GM12878 (cell line): ENCODE measurements around the gene TAC3. TPM values are rescaled to one million over a fixed set of nuclear protein-coding genes. Genes with fewer than 3 reads are reported as not detected.

ENCODE experiments used
- ATAC-seq: fragments of 200-7000 bp; cut with Tn5 transposase; 3 replicates; pipeline ENCODE4 v1.9.1; 2020; ENCODE audit warnings: mild to moderate bottlenecking, moderate library complexity
- BruUV-seq: library from RNA; stranded (reverse); fragments of 400-500 nt; replicated peaks from 2 replicates; lab custom pipeline; 2021; lab: Mats Ljungman, UMichigan
- CTCF ChIA-PET: fragments of 300-600 bp; sonication (Branson Sonifier 250); formaldehyde crosslinking; extraction: SDS; loops from one replicate; lab custom pipeline; 2021; ENCODE audit warnings: inconsistent platforms; lab: Yijun Ruan, JAX
- POLR2A ChIA-PET: fragments of 350-600 bp; formaldehyde crosslinking; extraction: SDS; loops from one replicate; lab custom pipeline; 2021; ENCODE audit warnings: inconsistent platforms; lab: Charles Lee
- RAD21 ChIA-PET: fragments of 300-600 bp; sonication (Branson Sonifier 250); formaldehyde crosslinking; loops from one replicate; lab custom pipeline; 2023; ENCODE audit warnings: antibody characterized with exemption; ENCODE audit not compliant: unreplicated experiment; lab: Charles Lee
- SMC1A ChIA-PET: fragments of 300-600 bp; sonication (Branson Sonifier 250); formaldehyde crosslinking; loops from one replicate; lab custom pipeline; 2023; ENCODE audit not compliant: unreplicated experiment, uncharacterized antibody; lab: Charles Lee
- DNase-seq: peaks from one replicate; pipeline ENCODE4 v3.0.0-alpha.2; 2011; ENCODE audit warnings: low read depth, low spot score
- FAIRE-seq: peaks from 3 replicates; lab custom pipeline; 2011; peaks lifted over from hg19 to GRCh38; lab: Jason Lieb, UNC
- H2AFZ ChIP-seq: 2 replicates; pipeline ENCODE4 v1.6.0; 2011; ENCODE audit warnings: low read depth, low read length, control low read depth; ENCODE audit not compliant: control insufficient read depth
- H3K27ac ChIP-seq: 2 replicates; pipeline ENCODE4 v1.5.1; 2011; ENCODE audit warnings: control low read depth; ENCODE audit not compliant: control insufficient read depth, insufficient read depth
- H3K27me3 ChIP-seq, 2 experiments: replicated peaks in 1 of 2; 2 replicates each; pipeline versions ENCODE4 v1.6.0 to v1.6.1; 2011; ENCODE audit warnings: low read length in 1 of 2; ENCODE audit not compliant: control insufficient read depth in 2 of 2, insufficient read depth in 2 of 2
- H3K36me3 ChIP-seq, 2 experiments: 2 replicates each; pipeline ENCODE4 v1.5.1; 2011; ENCODE audit warnings: low read length in 1 of 2; ENCODE audit not compliant: control insufficient read depth in 2 of 2, insufficient read depth in 2 of 2
- H3K4me1 ChIP-seq: 2 replicates; pipeline ENCODE4 v1.6.1; 2011; ENCODE audit warnings: mild to moderate bottlenecking, low read length, moderate library complexity, mixed read lengths; ENCODE audit not compliant: control insufficient read depth, insufficient read depth
- H3K4me2 ChIP-seq: 2 replicates; pipeline ENCODE4 v1.6.0; 2011; ENCODE audit warnings: control low read depth; ENCODE audit not compliant: control insufficient read depth, insufficient read depth
- H3K4me3 ChIP-seq: fragments of 200-600 bp; sonication (generic); 2 replicates; pipeline ENCODE4 v1.5.1; 2016
- H3K79me2 ChIP-seq: 2 replicates; pipeline ENCODE4 v1.6.0; 2011; ENCODE audit warnings: low read length; ENCODE audit not compliant: control insufficient read depth, insufficient read depth
- H3K9ac ChIP-seq: 2 replicates; pipeline ENCODE4 v1.8.0; 2011; ENCODE audit warnings: low read length, control low read depth, mixed read lengths; ENCODE audit not compliant: control insufficient read depth, insufficient read depth
- H3K9me3 ChIP-seq: replicated peaks from 3 replicates; pipeline ENCODE4 v1.5.1; 2011; ENCODE audit warnings: mild to moderate bottlenecking, low read length; ENCODE audit not compliant: control insufficient read depth, insufficient read depth
- H4K20me1 ChIP-seq: 2 replicates; pipeline ENCODE4 v1.6.0; 2011; ENCODE audit not compliant: control insufficient read depth, insufficient read depth
- ASH2L ChIP-seq: fragments of 300-600, 200-600 bp; sonication (generic); IDR thresholded peaks from 2 replicates; pipeline ENCODE4 v1.6.1; 2017; ENCODE audit warnings: low read depth, mild to moderate bottlenecking, borderline replicate concordance
- BCLAF1 ChIP-seq: fragments of 450-650 bp; IDR thresholded peaks from 2 replicates; pipeline ENCODE4 v1.6.1; 2017; ENCODE audit warnings: antibody characterized with exemption, mild to moderate bottlenecking, moderate library complexity
- BHLHE40 ChIP-seq, 2 experiments: fragments of 450-650 bp in 1 of 2; IDR thresholded peaks; 2 replicates each; pipeline ENCODE4 v1.6.1; 2011 to 2017; ENCODE audit warnings: low read depth in 2 of 2, borderline replicate concordance in 1 of 2, improper control_type of control experiment in 1 of 2, low read length in 1 of 2, mild to moderate bottlenecking in 1 of 2
- CBFB ChIP-seq: IDR thresholded peaks from 2 replicates; pipeline ENCODE4 v1.6.1; 2016; ENCODE audit warnings: antibody characterized with exemption, low read depth
- CHD1 ChIP-seq: IDR thresholded peaks from 2 replicates; pipeline ENCODE4 v1.6.1; 2012; ENCODE audit warnings: low read depth, low read length, improper control_type of control experiment
- EP300 ChIP-seq, 2 experiments: fragments of 150-350 bp in 1 of 2; IDR thresholded peaks; 2 replicates each; pipeline ENCODE4 v1.6.1; 2011 to 2012; ENCODE audit warnings: low read depth in 2 of 2, low read length in 2 of 2, borderline replicate concordance in 1 of 2, improper control_type of control experiment in 1 of 2, inconsistent platforms in 1 of 2; ENCODE audit not compliant: control insufficient read depth in 1 of 2
- ESRRA ChIP-seq: IDR thresholded peaks from 2 replicates; pipeline ENCODE4 v1.6.1; 2012; ENCODE audit warnings: mild to moderate bottlenecking, low read length, improper control_type of control experiment
- HCFC1 ChIP-seq: fragments of 150-350 bp; IDR thresholded peaks from 2 replicates; pipeline ENCODE4 v1.6.1; 2014; ENCODE audit warnings: low read length
- HDAC2 ChIP-seq: fragments of 200-600 bp; sonication (generic); IDR thresholded peaks from 2 replicates; pipeline ENCODE4 v1.6.1; 2017
- JUNB ChIP-seq: IDR thresholded peaks from 2 replicates; pipeline ENCODE4 v1.6.1; 2016; ENCODE audit warnings: antibody characterized with exemption, mild to moderate bottlenecking
- PML ChIP-seq: IDR thresholded peaks from 2 replicates; pipeline ENCODE4 v1.6.1; 2012; ENCODE audit warnings: low read length, inconsistent platforms
- SKIL ChIP-seq: fragments of 450-650 bp; IDR thresholded peaks from 2 replicates; pipeline ENCODE4 v1.6.1; 2017; ENCODE audit warnings: mild to moderate bottlenecking, low read depth, inconsistent platforms; ENCODE audit not compliant: poor library complexity, severe bottlenecking
- TCF3 ChIP-seq: IDR thresholded peaks from 2 replicates; pipeline ENCODE4 v1.6.1; 2012; ENCODE audit warnings: low read depth, mild to moderate bottlenecking, low read length, borderline replicate concordance; ENCODE audit not compliant: insufficient read depth
- ZBTB33 ChIP-seq: fragments of 450-650 bp; IDR thresholded peaks from 2 replicates; pipeline ENCODE4 v1.6.1; 2017; ENCODE audit warnings: mild to moderate bottlenecking
- WGBS: methylation state at CpG from one replicate; pipeline ENCODE4 v1.1.6; 2016; ENCODE audit warnings: low lambda C conversion rate; ENCODE audit not compliant: insufficient replicate concordance, insufficient coverage; ENCODE audit errors: missing lambda C conversion rate; 5-methylcytosine and 5-hydroxymethylcytosine counted together
- in situ Hi-C: fragments of 300-500 bp; cut with MboI; formaldehyde crosslinking; loops from 9 replicates; pipeline ENCODE4 v1.14.3; 2018; ENCODE audit warnings: mixed read lengths
- intact Hi-C: fragments of 100-400 bp; cut with micrococcal nuclease; formaldehyde crosslinking; loops from one replicate; pipeline ENCODE4 v1.14.2; 2022; ENCODE audit not compliant: unreplicated experiment
- polyA plus RNA-seq, 11 experiments: library from polyadenylated mRNA; depleted of rRNA in 4 of 11; unstranded in 6 of 11; stranded (reverse) in 5 of 11; fragments of >200 nt; fragmentation: Nextera tagmentation in 4 of 11; fragmentation: Illumina TruSeq in 1 of 11; extraction: Ambion mirVana in 4 of 11; extraction: Trizol in 1 of 11; gene quantifications; 1 replicate in 1 of 11; 2 replicates in 10 of 11; pipeline versions ENCODE4 v1.2.1 to v1.2.3, GENCODE V29; 2011 to 2016; ENCODE audit warnings: inconsistent platforms in 2 of 11, missing spikeins in 2 of 11, low read depth in 1 of 11
- total RNA-seq, 4 experiments: library from RNA; depleted of rRNA in 3 of 4; stranded (reverse); fragments of >200 nt in 3 of 4; fragmentation: Illumina TruSeq in 1 of 4; extraction: Trizol in 1 of 4; gene quantifications; 2 replicates each; pipeline versions ENCODE4 v1.2.1 to v1.2.3, GENCODE V29; 2013 to 2021

TAC3 gene
- total and polyA plus RNA-seq, 10 of the 15 experiments (the other 5 are each of a cell fraction or from before 2014, with no cell fraction given) = 0.11 to 0.18 (median 0.13) TPM; not detected in 7

- intact Hi-C loops = no loop called here
- no peak for TF ChIP-seq ESRRA
- no peak for TF ChIP-seq ZBTB33
- no peak for TF ChIP-seq HCFC1
- TF ChIP-seq ASH2L = no peak
- TF ChIP-seq CHD1 = no peak
- no peak for TF ChIP-seq CBFB
- no peak for TF ChIP-seq PML
- TF ChIP-seq HDAC2 = no peak
- TF ChIP-seq TCF3 = no peak
- no peak for TF ChIP-seq EP300 (IDR thresholded peaks at IDR 0.05; ENCODE audit: borderline replicate concordance in 1 of 2, control insufficient read depth in 1 of 2, low read depth in 2 of 2, low read length in 2 of 2)
- no peak for TF ChIP-seq SKIL
- no peak for TF ChIP-seq BCLAF1
- no peak for TF ChIP-seq JUNB
- no peak for TF ChIP-seq BHLHE40 (IDR thresholded peaks at IDR 0.05; ENCODE audit: borderline replicate concordance in 1 of 2, low read depth in 2 of 2, low read length in 1 of 2)
Measured at GRCh38 chr12:56994231-56994746, 22.0 kb downstream of the TAC3 start.

More at GRCh38 chr12:56994231-56994746, 22.0 kb downstream of the TAC3 start:
- no peak for FAIRE-seq
- no peak overlapping the region for H2AFZ ChIP-seq
- no TSS peak for BruUV-seq
- no peaks in the 10 kb centered on the region for H3K27me3 ChIP-seq
- CTCF ChIA-PET = interaction anchor here (0.8 to 1.7 kb wide), 5 partner anchors 9 to 241 kb away, joined by 3 to 7 read pairs (median 4); no protein-coding TSS in a partner anchor
- ATAC-seq = no peak
- in situ Hi-C loops = no loop called here
- H3K4me2 ChIP-seq = no peak overlapping the region
- no peaks in the 10 kb centered on the region; a peak in 1 of 4 replicates for H3K36me3 ChIP-seq
- H3K4me1 ChIP-seq = peaks cover 24% of the 10 kb centered on the region
- SMC1A ChIA-PET = no interaction called here
- RAD21 ChIA-PET = no interaction called here
- no peak overlapping the region for H3K4me3 ChIP-seq
- POLR2A ChIA-PET = no interaction called here
- no peaks in the 10 kb centered on the region for H3K79me2 ChIP-seq
- DNase-seq = no peak
- no peak overlapping the region for H3K27ac ChIP-seq
- H4K20me1 ChIP-seq = no peaks in the 10 kb centered on the region
- H3K9ac ChIP-seq = no peak overlapping the region
- WGBS = 94% methylated on average over 10 of the region's 10 CpGs
- no peaks in the 10 kb centered on the region for H3K9me3 ChIP-seq
